ENCODE measurements around the gene TP53BP1.
"Not testable (repeated sequence)": the region's sequence is repeated elsewhere in the genome, so short reads cannot be mapped to it uniquely, and the experiment has no call there.

Gene TP53BP1, protein sequence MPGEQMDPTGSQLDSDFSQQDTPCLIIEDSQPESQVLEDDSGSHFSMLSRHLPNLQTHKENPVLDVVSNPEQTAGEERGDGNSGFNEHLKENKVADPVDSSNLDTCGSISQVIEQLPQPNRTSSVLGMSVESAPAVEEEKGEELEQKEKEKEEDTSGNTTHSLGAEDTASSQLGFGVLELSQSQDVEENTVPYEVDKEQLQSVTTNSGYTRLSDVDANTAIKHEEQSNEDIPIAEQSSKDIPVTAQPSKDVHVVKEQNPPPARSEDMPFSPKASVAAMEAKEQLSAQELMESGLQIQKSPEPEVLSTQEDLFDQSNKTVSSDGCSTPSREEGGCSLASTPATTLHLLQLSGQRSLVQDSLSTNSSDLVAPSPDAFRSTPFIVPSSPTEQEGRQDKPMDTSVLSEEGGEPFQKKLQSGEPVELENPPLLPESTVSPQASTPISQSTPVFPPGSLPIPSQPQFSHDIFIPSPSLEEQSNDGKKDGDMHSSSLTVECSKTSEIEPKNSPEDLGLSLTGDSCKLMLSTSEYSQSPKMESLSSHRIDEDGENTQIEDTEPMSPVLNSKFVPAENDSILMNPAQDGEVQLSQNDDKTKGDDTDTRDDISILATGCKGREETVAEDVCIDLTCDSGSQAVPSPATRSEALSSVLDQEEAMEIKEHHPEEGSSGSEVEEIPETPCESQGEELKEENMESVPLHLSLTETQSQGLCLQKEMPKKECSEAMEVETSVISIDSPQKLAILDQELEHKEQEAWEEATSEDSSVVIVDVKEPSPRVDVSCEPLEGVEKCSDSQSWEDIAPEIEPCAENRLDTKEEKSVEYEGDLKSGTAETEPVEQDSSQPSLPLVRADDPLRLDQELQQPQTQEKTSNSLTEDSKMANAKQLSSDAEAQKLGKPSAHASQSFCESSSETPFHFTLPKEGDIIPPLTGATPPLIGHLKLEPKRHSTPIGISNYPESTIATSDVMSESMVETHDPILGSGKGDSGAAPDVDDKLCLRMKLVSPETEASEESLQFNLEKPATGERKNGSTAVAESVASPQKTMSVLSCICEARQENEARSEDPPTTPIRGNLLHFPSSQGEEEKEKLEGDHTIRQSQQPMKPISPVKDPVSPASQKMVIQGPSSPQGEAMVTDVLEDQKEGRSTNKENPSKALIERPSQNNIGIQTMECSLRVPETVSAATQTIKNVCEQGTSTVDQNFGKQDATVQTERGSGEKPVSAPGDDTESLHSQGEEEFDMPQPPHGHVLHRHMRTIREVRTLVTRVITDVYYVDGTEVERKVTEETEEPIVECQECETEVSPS (N-terminal part only)

DNA sequence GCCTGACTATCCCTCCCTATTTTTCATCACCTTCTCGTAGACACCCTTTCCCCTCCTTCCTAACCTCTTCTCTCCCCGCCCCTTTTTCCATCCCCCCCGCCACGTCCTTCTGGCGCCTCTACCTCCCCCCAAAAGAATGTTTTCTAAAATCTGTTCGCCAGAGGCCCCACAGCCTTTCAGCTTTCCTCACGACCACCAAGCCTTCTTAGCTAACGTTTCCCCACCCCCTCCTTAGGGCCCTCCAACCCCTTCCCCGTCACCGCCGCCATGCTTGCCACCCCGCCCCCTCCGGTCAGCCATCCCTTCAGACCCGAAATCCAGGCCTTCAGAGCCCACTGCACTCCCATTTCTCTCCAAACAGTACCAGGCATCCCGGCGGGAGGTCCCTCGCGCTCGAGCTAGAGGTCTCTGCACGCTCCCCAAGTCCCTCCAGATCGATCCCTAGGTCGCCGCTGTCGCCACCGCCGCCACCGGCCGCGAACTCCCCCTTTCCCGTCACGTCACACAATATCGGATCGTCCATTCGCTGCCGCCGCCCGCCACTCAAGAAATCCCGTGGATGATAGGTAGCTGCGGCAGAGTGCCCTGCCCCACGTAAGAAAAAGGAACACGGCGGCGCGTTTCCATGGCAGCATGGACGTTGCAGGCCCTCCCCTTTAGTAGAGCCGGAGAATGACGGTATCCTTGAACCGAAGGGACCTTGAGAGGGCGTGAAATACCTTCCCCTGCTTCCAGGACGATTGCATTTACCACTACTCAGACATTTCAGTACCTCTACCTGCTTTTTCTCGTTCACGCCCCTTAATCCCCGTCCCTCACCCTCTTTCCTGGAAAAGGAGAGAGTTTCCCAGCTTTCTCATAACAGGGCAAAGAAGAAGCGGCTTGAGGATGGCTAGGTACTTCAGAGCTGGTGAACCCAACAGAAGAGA is at the start of gene TP53BP1:
Gene TP53BP1 (minus strand): TSS at position 484 of the 929 bp plus-strand sequence. CDS start 113 bp downstream, at position 371.
- DNase-seq: peak; percentile 93

DNA sequence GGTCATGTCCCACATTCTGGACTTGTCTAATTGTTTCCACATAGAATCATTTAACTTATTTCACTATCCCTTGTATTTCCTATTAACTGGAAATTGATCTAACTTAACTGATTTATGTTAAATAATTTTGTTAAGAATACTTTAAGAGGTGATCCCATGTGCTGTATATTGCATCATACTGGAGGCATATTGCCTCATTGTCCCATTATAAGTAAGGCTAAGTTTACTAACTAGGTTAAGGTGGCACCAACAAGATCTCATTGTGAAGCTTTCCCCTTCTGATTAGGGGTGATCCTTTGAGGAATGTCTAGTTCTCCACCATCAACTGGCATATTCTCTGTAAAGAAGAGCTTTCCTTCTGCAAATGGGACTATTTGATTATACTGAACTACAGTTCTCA is 48.8 kb upstream of the TP53BP1 start:
- DNase-seq: peak; percentile 28

DNA sequence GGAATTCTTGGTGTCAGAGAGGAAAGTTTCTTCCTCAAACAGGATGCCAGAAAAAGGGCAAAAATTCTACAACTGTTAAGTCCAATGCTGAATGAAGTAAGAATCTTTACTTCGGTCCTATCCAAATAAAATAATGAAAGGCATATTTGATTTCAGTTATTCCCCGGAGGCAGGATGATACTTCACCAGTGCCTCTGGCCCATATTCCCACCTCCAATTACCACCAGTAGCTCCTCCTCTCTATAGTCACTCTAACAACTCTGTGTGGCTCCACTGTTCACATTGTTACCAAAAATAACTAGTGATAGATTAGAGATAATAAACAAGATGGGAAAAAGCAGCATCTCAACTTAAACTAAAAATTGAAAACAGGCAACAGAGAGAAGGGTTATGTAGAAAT is 45.1 kb upstream of the TP53BP1 start:
- DNase-seq: no peak

DNA sequence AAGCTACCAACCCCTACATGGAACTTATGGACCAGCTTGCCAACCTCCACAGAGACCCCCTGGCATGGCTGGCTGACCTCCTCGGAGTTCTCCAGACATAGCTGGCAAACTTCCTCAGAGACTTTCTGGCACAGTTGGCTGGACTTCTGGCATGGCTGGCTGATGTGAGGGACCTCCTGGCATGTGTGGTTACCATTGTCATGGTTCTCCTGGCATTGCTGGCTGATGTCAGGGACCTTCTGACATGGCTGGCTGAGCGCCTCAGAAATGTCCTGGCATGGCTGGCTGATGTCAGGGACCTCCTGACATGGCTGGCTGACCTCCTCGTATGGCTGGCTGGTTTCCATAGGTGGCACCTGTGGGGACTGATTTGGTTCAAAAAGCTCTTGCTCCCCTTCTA is 41.9 kb upstream of the TP53BP1 start:
- no peak for DNase-seq

DNA sequence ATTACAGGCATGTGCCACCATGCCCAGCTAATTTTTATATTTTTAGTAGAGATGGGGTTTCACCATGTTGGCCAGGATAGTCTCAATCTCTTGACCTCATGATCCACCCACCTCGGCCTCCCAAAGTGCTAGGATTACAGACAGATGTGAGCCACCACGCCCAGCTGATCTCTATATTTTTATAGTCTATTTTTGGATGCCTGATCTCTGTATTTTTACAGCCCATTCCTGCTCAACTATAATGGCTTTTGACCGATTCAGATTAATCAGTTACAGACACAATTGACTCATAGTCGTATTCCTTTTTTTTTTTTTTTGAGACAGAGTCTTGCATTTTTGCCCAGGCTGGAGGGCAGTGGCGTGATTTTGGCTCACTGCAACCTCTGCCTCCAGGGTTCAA is 39.9 kb upstream of the TP53BP1 start:
- not testable (repeated sequence) for DNase-seq

DNA sequence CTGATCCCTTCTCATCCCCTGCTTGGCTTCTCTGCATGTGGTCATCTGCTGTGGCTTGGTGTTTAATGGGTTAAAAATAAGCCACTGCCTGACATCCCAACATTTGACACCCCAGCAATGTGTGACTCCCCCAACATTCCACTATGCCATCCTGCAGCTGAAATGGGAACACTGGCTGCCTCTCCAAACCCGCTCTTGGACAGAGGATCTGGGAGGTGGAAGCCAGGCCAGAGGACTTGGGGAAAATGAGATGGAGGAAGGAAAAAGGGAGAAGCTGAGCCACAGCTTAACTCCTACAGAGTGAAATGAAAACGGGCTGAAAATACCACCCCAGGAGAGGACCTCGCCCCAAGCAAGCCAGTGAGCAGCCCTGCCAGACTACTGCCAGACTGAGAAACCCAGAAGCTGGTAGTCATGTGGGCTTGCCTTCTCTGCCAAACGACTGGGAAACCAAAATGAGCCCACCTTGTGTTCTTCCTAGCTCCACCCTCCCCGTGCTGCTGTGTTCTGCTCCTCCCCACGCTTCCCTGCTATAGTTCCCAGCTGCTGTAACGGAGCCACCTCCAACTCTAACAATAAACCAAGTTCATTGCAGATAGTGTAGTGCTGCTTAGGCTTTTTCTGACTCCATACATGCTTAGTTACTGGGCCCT is 38.2 kb upstream of the TP53BP1 start:
- no peak for DNase-seq

DNA sequence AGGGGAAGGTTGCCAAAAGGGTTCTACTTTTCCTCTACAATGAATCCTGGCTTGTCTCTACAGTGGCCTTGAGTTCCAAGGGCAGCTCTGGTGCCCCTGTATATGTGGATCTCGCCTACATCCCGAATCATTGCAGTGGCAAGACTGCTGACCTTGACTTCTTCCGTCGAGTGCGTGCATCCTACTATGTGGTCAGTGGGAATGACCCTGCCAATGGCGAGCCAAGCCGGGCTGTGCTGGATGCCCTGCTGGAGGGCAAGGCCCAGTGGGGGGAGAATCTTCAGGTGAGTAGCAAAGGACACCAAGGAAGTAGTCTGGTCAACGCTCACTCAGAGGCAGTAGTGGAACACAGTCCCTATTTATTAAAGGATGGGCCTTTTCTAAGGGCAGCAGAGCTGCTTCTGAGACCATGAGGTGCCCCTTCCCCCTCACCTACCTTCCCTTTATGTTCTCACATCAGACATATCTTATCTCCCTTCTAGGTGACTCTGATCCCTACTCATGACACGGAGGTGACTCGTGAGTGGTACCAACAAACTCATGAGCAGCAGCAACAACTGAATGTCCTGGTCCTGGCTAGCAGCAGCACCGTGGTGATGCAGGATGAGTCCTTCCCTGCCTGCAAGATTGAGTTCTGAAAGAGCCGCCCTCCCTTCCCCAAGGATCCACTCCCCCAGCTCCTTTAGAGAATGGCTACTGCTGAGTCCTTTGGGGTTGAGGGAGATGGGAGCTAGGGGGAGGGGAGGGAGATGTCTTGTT is 36.8 kb upstream of the TP53BP1 start:
- DNase-seq: no peak

DNA sequence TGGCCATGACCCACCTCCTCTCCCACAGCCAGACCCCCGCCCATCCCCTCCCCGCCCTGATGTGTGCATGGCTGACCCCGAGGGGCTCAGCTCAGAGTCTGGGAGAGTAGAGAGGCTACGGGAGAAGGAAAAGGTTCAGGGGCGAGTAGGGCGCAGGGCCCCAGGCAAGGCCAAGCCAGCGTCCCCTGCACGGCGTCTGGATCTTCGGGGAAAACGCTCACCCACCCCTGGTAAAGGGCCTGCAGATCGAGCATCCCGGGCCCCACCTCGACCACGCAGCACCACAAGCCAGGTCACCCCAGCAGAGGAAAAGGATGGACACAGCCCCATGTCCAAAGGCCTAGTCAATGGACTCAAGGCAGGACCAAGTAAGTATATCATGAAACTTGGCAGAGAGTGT is 36.2 kb upstream of the TP53BP1 start:
- DNase-seq: no peak

DNA sequence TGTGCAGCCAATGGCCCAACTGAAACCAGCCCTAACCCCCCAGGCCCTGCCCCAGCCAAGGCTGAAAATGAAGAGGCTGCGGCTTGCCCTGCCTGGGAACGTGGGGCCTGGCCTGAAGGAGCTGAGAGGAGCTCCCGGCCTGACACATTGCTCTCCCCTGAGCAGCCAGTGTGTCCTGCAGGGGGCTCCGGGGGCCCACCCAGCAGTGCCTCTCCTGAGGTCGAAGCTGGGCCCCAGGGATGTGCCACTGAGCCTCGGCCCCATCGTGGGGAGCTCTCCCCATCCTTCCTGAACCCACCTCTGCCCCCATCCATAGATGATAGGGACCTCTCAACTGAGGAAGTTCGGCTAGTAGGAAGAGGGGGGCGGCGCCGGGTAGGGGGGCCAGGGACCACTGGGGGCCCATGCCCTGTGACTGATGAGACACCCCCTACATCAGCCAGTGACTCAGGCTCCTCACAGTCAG is 35.6 kb upstream of the TP53BP1 start:
- no peak for DNase-seq

DNA sequence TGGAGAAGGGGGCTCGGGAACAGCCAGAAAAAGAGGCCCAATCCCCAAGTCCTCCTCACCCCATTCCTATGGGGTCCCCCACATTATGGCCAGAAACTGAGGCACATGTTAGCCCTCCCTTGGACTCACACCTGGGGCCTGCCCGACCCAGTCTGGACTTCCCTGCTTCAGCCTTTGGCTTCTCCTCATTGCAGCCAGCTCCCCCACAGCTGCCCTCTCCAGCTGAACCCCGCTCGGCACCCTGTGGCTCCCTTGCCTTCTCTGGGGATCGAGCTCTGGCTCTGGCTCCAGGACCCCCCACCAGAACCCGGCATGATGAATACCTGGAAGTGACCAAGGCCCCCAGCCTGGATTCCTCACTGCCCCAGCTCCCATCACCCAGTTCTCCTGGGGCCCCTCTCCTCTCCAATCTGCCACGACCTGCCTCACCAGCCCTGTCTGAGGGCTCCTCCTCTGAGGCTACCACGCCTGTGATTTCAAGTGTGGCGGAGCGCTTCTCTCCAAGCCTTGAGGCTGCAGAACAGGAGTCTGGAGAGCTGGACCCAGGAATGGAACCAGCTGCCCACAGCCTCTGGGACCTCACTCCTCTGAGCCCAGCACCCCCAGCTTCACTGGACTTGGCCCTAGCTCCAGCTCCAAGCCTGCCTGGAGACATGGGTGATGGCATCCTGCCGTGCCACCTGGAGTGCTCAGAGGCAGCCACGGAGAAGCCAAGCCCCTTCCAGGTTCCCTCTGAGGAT is 35.0 kb upstream of the TP53BP1 start:
- no peak for DNase-seq

DNA sequence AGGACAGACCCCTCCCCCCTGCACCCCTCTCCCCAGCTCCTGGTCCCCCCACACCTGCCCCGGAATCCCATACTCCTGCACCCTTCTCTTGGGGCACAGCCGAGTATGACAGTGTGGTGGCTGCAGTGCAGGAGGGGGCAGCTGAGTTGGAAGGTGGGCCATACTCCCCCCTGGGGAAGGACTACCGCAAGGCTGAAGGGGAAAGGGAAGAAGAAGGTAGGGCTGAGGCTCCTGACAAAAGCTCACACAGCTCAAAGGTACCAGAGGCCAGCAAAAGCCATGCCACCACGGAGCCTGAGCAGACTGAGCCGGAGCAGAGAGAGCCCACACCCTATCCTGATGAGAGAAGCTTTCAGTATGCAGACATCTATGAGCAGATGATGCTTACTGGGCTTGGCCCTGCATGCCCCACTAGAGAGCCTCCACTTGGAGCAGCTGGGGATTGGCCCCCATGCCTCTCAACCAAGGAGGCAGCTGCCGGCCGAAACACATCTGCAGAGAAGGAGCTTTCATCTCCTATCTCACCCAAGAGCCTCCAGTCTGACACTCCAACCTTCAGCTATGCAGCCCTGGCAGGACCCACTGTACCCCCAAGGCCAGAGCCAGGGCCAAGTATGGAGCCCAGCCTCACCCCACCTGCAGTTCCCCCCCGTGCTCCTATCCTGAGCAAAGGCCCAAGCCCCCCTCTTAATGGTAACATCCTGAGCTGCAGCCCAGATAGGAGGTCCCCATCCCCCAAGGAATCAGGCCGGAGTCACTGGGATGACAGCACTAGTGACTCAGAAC is 34.3 kb upstream of the TP53BP1 start:
- DNase-seq: no peak

DNA sequence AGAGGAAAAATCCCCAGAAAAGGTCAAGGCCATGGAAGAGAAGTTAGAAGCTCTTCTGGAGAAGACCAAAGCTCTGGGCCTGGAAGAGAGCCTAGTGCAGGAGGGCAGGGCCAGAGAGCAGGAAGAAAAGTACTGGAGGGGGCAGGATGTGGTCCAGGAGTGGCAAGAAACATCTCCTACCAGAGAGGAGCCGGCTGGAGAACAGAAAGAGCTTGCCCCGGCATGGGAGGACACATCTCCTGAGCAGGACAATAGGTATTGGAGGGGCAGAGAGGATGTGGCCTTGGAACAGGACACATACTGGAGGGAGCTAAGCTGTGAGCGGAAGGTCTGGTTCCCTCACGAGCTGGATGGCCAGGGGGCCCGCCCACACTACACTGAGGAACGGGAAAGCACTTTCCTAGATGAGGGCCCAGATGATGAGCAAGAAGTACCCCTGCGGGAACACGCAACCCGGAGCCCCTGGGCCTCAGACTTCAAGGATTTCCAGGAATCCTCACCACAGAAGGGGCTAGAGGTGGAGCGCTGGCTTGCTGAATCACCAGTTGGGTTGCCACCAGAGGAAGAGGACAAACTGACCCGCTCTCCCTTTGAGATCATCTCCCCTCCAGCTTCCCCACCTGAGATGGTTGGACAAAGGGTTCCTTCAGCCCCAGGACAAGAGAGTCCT is 33.4 kb upstream of the TP53BP1 start:
- no peak for DNase-seq

DNA sequence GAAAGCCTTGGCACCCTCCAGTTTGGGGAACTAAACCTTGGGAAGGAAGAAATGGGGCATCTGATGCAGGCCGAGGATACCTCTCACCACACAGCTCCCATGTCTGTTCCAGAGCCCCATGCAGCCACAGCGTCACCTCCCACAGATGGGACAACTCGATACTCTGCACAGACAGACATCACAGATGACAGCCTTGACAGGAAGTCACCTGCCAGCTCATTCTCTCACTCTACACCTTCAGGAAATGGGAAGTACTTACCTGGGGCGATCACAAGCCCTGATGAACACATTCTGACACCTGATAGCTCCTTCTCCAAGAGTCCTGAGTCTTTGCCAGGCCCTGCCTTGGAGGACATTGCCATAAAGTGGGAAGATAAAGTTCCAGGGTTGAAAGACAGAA is 32.2 kb upstream of the TP53BP1 start:
- no peak for DNase-seq

DNA sequence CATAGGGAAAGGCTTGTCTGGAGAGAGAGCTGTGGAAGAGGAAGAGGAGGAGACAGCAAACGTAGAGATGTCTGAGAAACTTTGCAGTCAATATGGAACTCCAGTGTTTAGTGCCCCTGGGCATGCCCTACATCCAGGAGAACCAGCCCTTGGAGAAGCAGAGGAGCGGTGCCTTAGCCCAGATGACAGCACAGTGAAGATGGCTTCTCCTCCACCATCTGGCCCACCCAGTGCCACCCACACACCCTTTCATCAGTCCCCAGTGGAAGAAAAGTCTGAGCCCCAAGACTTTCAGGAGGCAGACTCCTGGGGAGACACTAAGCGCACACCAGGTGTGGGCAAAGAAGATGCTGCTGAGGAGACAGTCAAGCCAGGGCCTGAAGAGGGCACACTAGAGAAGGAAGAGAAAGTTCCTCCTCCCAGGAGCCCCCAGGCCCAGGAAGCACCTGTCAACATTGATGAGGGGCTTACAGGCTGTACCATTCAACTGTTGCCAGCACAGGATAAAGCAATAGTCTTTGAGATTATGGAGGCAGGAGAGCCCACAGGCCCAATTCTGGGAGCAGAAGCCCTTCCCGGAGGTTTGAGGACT is 31.4 kb upstream of the TP53BP1 start:
- no peak for DNase-seq

DNA sequence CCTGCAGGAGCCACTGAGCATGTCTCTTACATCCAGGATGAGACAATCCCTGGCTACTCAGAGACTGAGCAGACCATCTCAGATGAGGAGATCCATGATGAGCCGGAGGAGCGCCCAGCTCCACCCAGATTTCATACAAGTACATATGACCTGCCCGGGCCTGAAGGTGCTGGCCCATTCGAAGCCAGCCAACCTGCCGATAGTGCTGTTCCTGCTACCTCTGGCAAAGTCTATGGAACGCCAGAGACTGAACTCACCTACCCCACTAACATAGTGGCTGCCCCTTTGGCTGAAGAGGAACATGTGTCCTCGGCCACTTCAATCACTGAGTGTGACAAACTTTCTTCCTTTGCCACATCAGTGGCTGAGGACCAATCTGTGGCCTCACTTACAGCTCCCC is 30.7 kb upstream of the TP53BP1 start:
- DNase-seq: no peak

DNA sequence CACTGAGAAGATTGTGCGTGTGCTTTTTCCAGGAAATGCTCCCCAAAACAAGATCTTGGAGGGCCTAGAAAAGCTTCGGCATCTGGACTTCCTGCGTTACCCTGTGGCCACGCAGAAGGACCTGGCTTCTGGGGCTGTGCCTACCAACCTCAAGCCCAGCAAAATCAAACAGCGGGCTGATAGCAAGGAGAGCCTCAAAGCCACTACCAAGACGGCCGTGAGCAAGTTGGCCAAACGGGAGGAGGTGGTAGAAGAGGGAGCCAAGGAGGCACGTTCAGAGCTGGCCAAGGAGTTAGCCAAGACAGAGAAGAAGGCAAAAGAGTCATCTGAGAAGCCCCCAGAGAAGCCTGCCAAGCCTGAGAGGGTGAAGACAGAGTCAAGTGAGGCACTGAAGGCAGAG is 29.3 kb upstream of the TP53BP1 start:
- DNase-seq: no peak

DNA sequence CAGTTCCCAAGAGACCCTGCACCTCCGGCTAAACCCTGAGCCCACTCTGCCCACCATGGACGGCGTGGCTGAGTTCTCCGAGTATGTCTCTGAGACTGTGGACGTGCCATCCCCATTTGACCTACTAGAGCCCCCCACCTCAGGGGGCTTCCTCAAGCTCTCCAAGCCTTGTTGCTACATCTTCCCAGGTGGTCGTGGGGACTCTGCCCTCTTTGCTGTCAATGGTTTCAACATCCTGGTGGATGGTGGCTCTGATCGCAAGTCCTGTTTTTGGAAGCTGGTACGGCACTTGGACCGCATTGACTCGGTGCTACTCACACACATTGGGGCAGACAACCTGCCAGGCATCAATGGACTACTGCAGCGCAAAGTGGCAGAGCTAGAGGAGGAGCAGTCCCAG is 28.5 kb upstream of the TP53BP1 start:
- no peak for DNase-seq

DNA sequence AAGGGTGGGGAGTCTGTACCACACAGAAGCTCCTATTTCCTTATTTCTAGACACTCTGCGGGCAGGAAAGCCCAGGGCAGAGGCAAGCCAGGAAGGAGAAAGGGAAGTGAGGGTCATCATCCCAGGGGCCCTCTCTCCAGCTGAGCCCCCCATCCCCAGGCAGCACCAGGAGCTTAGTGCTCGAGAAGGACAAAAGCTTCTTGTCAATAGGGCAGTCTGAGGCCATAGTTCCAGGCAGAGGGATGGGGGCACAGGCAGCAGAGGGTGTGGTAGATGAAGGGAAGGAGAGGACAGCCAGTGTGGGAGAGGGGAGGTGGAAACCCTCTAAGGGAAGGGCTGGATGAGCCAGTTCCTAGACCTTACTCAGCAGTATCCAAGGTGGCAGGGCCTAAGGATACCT is 27.2 kb upstream of the TP53BP1 start:
- no peak for DNase-seq

Data from HCEC 1CT (cell line).